CD4-positive, alpha-beta T cell treated with Interleukin-15 for 1 hour (primary cell): ENCODE measurements around the gene TUBGCP5.
"Not testable (repeated sequence)": the region's sequence is repeated elsewhere in the genome, so short reads cannot be mapped to it uniquely, and the experiment has no call there.

ENCODE experiments used
- DNase-seq: peaks from one replicate; pipeline ENCODE4 v3.0.0-alpha.2; 2020

The TUBGCP5 gene

GRCh38 chr15:23039143-23039916 is at the start of gene TUBGCP5:
Gene TUBGCP5 (minus strand): TSS chr15:23039569. CDS start chr15:23039543, 26 bp downstream.
- peak; percentile 98 for DNase-seq

- no peak for DNase-seq
Measured at GRCh38 chr15:23083115-23083514, 43.7 kb upstream of the TUBGCP5 start.

- DNase-seq, result not testable (repeated sequence)
Measured at GRCh38 chr15:23081996-23082737, 42.8 kb upstream of the TUBGCP5 start.

GRCh38 chr15:23081271-23081670 is 41.9 kb upstream of the TUBGCP5 start:
- no peak for DNase-seq

- no peak for DNase-seq
Measured at GRCh38 chr15:23079766-23080165, 40.4 kb upstream of the TUBGCP5 start.

- DNase-seq, result no peak
Measured at GRCh38 chr15:23075927-23076326, 36.6 kb upstream of the TUBGCP5 start.

GRCh38 chr15:23074684-23075083 is 35.3 kb upstream of the TUBGCP5 start:
- DNase-seq, result no peak

- DNase-seq, result no peak
Measured at GRCh38 chr15:23073890-23074646, 34.7 kb upstream of the TUBGCP5 start.

GRCh38 chr15:23072633-23073032 is 33.3 kb upstream of the TUBGCP5 start:
- DNase-seq, result no peak

GRCh38 chr15:23069496-23070166 is 30.3 kb upstream of the TUBGCP5 start:
- no peak for DNase-seq

GRCh38 chr15:23067416-23067815 is 28.0 kb upstream of the TUBGCP5 start:
- no peak for DNase-seq

GRCh38 chr15:23065836-23066235 is 26.5 kb upstream of the TUBGCP5 start:
- no peak for DNase-seq

- DNase-seq, result no peak
Measured at GRCh38 chr15:23064156-23064555, 24.8 kb upstream of the TUBGCP5 start.

- no peak for DNase-seq
Measured at GRCh38 chr15:23057707-23058106, 18.3 kb upstream of the TUBGCP5 start.

- DNase-seq, result no peak
Measured at GRCh38 chr15:23055316-23055715, 15.9 kb upstream of the TUBGCP5 start.

GRCh38 chr15:23052522-23052921 is 13.2 kb upstream of the TUBGCP5 start:
- no peak for DNase-seq

- no peak for DNase-seq
Measured at GRCh38 chr15:23050708-23051107, 11.3 kb upstream of the TUBGCP5 start.

GRCh38 chr15:23049984-23050628 is 10.7 kb upstream of the TUBGCP5 start:
- no peak for DNase-seq

- DNase-seq, result not testable (repeated sequence)
Measured at GRCh38 chr15:23048572-23049282, 9.4 kb upstream of the TUBGCP5 start.

GRCh38 chr15:23043987-23044386 is 4.6 kb upstream of the TUBGCP5 start:
- DNase-seq, result not testable (repeated sequence)

GRCh38 chr15:23043535-23043934 is 4.2 kb upstream of the TUBGCP5 start:
- not testable (repeated sequence) for DNase-seq

- DNase-seq, result not testable (repeated sequence)
Measured at GRCh38 chr15:23041736-23042135, 2.4 kb upstream of the TUBGCP5 start.
